Measurements from ENCODE around the gene MRRF.

The MRRF gene

DNA sequence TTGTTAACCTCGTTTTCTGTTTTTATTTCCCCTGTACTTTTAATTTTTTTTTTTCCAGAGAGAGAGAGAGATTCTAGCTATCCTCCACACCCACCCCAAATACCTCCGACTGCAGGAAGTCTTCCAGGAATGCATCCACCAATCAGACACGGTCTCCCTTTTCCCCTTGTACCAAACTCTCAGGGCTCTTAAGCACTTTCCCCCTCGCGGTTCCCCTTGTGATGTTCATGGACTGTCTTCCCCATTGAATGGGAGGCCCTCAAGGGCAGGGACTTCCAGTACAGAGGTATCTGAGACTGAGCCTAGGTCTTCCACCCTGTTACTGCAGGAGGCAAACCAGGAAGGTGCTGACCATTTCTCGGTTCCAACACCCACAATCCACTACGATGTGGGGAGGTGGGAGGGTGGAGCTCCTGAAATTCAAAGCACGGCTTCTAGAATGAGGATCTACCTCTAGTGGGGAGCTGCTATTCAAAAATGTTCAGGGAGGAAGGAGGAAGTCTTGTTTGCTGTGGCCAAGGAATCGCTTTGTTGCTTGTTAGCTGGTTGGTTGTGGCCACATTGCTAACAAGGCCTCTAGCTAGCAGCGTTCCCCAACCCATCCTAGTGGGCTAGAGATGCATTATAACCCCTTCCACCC, 68.6 kb downstream of the MRRF start:
- Histone ChIP-seq H3K9me3 (ENCODE audit: low read depth, low read length) (no peaks in the 10 kb centered on the region), H3K9ac (ENCODE audit: insufficient read length) (no peak overlapping the region), H3K4me3 (no peak overlapping the region), H3K27ac (no peak overlapping the region), H3K36me3 (ENCODE audit: insufficient read depth, low read length) (no peaks in the 10 kb centered on the region; the same call in 1 of the 2 replicates)
- TF ChIP-seq FOXP2 (optimal IDR thresholded peaks at IDR 0.05; ENCODE audit: control extremely low read depth, extremely low read length, insufficient read depth) (no peak), EZH2 (IDR thresholded peaks at IDR 0.05) (no peak), POLR2AphosphoS5 (IDR thresholded peaks at IDR 0.05; ENCODE audit: borderline replicate concordance, low read depth, low read length) (no peak)
- no peak for DNase-seq (ENCODE audit: low read depth, low spot score)

DNA sequence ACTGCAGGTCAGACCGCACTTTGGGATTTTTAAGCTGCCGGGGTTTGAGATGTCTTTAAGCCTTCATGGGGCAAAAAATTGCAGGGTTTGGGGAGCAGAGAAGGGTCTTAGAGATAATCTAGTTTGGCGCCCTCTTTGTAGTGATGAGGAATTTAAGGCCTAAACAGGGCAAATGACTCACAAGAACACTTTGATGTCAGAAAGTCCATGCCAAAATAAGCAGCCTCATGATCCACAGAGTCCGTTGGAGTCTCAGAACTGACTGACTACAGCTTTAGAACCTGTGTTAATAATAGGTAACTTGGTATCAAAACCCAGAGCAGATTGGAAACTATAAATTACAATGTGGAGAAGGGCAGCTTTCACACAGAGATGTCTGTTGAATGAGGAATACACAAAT, 70.2 kb downstream of the MRRF start:
- no peak for TF ChIP-seq EZH2 (IDR thresholded peaks at IDR 0.05)
- no peak for TF ChIP-seq FOXP2 (optimal IDR thresholded peaks at IDR 0.05; ENCODE audit: control extremely low read depth, extremely low read length, insufficient read depth)
- no peak for TF ChIP-seq POLR2AphosphoS5 (IDR thresholded peaks at IDR 0.05; ENCODE audit: borderline replicate concordance, low read depth, low read length)
- no peak overlapping the region for H3K27ac ChIP-seq
- H3K36me3 ChIP-seq (ENCODE audit: insufficient read depth, low read length): no peaks in the 10 kb centered on the region
- H3K9me3 ChIP-seq (ENCODE audit: low read depth, low read length): no peaks in the 10 kb centered on the region
- H3K9ac ChIP-seq (ENCODE audit: insufficient read length): no peak overlapping the region
- no peak overlapping the region for H3K4me3 ChIP-seq
- DNase-seq (ENCODE audit: low read depth, low spot score): no peak

DNA sequence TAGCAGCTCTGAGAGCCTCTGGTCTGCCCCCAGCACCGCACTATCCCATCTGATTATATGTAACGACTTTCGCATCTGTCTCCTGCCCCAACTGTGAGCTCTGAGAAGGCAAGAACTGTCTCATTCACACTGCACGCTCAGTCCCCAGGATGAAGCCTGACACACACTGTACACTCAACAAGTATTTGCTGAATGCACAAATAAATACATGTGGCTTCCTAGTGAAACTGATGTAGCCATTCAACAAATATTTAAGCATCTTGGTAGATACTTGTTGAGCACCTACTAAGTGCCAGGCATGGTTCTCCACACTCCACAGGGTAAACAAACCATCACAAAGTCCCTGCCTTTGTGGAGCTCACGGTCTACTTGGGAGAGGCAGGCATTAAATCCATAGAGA, 71.5 kb downstream of the MRRF start:
- H3K9ac ChIP-seq (ENCODE audit: insufficient read length): no peak overlapping the region
- H3K4me3 ChIP-seq: no peak overlapping the region
- no peak overlapping the region for H3K27ac ChIP-seq
- H3K9me3 ChIP-seq (ENCODE audit: low read depth, low read length): no peaks in the 10 kb centered on the region
- no peaks in the 10 kb centered on the region for H3K36me3 ChIP-seq (ENCODE audit: insufficient read depth, low read length)
- TF ChIP-seq EZH2 (IDR thresholded peaks at IDR 0.05) (no peak), FOXP2 (optimal IDR thresholded peaks at IDR 0.05; ENCODE audit: control extremely low read depth, extremely low read length, insufficient read depth) (no peak), POLR2AphosphoS5 (IDR thresholded peaks at IDR 0.05; ENCODE audit: borderline replicate concordance, low read depth, low read length) (no peak)
- no peak for DNase-seq (ENCODE audit: low read depth, low spot score)

DNA sequence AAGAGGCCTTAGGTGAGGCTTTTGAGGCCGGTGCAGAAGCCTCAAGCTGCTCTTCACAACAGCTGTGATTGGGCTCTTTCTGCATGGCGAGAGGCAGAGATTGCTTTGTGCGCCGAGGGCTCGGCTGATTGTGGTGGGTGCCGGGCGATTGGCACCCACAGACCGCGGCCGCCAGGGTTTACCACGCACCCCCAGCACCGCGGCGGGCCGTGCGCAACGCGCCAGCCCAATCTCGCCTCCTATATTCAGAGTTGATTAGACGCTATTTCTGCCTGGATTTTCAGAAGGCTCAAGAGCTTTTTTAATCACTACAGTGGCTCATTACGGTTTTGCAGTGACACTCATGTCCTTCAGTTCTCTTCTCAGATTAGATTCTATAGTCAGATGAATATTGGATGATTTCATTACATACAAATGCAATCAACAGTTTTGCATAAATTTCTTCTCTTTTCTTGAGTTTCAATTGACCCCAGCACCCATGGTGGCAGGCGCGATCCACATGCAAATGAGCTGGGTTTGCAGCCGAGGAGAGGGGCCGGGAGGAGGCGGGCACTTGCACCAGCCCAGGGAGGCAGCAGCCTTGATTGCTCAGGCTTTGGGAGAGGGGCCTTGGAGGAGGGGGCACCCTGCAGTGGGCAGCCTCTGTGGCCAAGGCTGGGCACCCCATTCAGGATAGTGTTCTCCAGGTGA, 72.3 kb downstream of the MRRF start:
- no peaks in the 10 kb centered on the region for H3K36me3 ChIP-seq (ENCODE audit: insufficient read depth, low read length)
- no peak overlapping the region for H3K4me3 ChIP-seq
- no peaks in the 10 kb centered on the region for H3K9me3 ChIP-seq (ENCODE audit: low read depth, low read length)
- TF ChIP-seq POLR2AphosphoS5 (IDR thresholded peaks at IDR 0.05; ENCODE audit: borderline replicate concordance, low read depth, low read length) (no peak), EZH2 (IDR thresholded peaks at IDR 0.05) (no peak), FOXP2 (optimal IDR thresholded peaks at IDR 0.05; ENCODE audit: control extremely low read depth, extremely low read length, insufficient read depth) (no peak)
- no peak overlapping the region for H3K9ac ChIP-seq (ENCODE audit: insufficient read length)
- DNase-seq (ENCODE audit: low read depth, low spot score): no peak
- no peak overlapping the region for H3K27ac ChIP-seq

DNA sequence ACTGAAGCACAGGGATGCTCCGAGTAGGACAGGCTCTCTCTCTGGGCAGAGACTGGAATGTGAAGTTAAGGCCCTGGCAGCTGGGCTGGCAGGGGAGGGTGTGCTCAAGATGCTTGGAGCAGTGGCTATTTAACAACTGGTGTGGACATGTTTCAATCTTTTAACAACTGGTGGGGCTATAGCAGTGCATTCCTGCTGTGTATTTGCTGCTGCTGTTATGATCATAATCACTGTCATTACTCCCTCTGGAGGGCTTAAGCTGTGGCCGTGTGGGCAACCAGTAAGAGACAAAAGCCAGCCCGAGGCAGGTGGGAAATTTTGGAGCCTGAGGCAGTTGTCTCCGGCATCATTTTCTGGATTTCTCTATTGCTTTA, 72.9 kb downstream of the MRRF start:
- DNase-seq (ENCODE audit: low read depth, low spot score): no peak
- H3K27ac ChIP-seq: no peak overlapping the region
- no peaks in the 10 kb centered on the region for H3K36me3 ChIP-seq (ENCODE audit: insufficient read depth, low read length)
- H3K4me3 ChIP-seq: no peak overlapping the region
- no peak for TF ChIP-seq FOXP2 (optimal IDR thresholded peaks at IDR 0.05; ENCODE audit: control extremely low read depth, extremely low read length, insufficient read depth)
- TF ChIP-seq POLR2AphosphoS5 (IDR thresholded peaks at IDR 0.05; ENCODE audit: borderline replicate concordance, low read depth, low read length): no peak
- TF ChIP-seq EZH2 (IDR thresholded peaks at IDR 0.05): no peak
- H3K9me3 ChIP-seq (ENCODE audit: low read depth, low read length): no peaks in the 10 kb centered on the region
- H3K9ac ChIP-seq (ENCODE audit: insufficient read length): no peak overlapping the region

DNA sequence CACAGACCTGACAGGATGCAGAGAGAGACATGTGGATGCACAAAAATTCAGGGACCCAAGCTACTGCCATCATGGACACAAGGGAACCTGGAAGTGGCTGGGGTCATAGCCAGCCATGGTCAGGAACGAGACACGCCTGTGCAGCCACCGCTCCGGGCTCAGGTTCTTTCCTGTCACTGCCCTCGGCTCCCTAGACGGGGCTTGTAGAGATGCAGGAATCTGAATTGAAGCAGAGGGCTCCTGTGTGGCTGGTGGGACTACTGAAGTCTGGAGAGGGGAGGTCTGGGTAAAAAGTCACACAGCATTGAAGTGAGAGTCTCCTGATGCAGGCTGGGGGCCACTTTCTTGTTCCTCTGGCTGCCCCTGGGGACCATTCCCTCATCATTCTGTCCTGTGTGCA, 73.9 kb downstream of the MRRF start:
- no peak for DNase-seq (ENCODE audit: low read depth, low spot score)
- Histone ChIP-seq H3K36me3 (ENCODE audit: insufficient read depth, low read length) (no peaks in the 10 kb centered on the region), H3K9me3 (ENCODE audit: low read depth, low read length) (no peaks in the 10 kb centered on the region), H3K4me3 (no peak overlapping the region), H3K9ac (ENCODE audit: insufficient read length) (no peak overlapping the region), H3K27ac (no peak overlapping the region)
- TF ChIP-seq EZH2 (IDR thresholded peaks at IDR 0.05): no peak
- TF ChIP-seq FOXP2 (optimal IDR thresholded peaks at IDR 0.05; ENCODE audit: control extremely low read depth, extremely low read length, insufficient read depth): no peak
- no peak for TF ChIP-seq POLR2AphosphoS5 (IDR thresholded peaks at IDR 0.05; ENCODE audit: borderline replicate concordance, low read depth, low read length)

DNA sequence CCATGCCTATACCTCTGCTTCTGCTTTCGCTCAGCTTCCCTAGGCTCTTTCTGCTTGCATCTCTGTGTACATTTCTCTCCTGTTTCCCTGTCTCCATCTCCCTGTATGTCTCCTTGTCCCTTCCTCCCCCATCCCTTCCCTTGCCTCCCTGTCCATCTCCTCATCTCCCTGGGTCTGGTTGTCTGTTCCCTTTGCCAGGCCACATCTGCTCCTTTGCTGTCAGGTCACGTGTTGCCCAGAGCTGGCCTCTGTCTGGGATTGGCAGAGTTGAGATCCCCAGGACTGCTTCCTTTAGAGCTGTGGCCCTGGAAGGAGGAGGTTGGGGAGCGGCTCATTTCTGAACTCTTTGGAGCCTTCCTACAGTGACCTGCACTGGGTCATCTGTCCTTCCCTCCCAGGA, 74.3 kb downstream of the MRRF start:
- TF ChIP-seq POLR2AphosphoS5 (IDR thresholded peaks at IDR 0.05; ENCODE audit: borderline replicate concordance, low read depth, low read length) (no peak), FOXP2 (optimal IDR thresholded peaks at IDR 0.05; ENCODE audit: control extremely low read depth, extremely low read length, insufficient read depth) (no peak), EZH2 (IDR thresholded peaks at IDR 0.05) (no peak)
- no peak overlapping the region for H3K27ac ChIP-seq

DNA sequence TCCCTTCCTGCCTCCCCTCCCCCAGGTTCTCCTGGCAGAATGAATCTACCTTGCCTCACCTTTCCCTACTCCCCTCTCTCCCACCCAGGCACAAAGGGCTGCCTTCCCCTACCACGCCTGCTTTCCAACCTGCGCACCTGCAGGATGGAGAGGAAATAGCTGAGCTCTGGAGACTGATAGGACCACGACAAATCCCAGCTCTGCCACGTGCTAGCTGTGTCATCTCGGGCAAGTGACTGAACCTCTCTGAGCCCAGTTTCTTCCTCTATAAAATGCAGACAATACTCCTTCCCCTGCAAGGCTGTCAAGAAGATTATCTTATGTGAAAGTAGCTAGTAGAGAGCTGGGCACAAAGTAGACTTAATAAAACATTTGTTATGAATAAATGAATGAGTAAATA, 74.9 kb downstream of the MRRF start:
- TF ChIP-seq FOXP2 (optimal IDR thresholded peaks at IDR 0.05; ENCODE audit: control extremely low read depth, extremely low read length, insufficient read depth) (no peak), EZH2 (IDR thresholded peaks at IDR 0.05) (no peak), POLR2AphosphoS5 (IDR thresholded peaks at IDR 0.05; ENCODE audit: borderline replicate concordance, low read depth, low read length) (no peak)
- Histone ChIP-seq H3K9ac (ENCODE audit: insufficient read length) (no peak overlapping the region), H3K4me3 (no peak overlapping the region), H3K9me3 (ENCODE audit: low read depth, low read length) (no peaks in the 10 kb centered on the region), H3K36me3 (ENCODE audit: insufficient read depth, low read length) (no peaks in the 10 kb centered on the region), H3K27ac (no peak overlapping the region)
- DNase-seq (ENCODE audit: low read depth, low spot score): no peak

More for the DNA sequence above, 74.3 kb downstream of the MRRF start:
- Histone ChIP-seq H3K36me3 (ENCODE audit: insufficient read depth, low read length) (no peaks in the 10 kb centered on the region), H3K9me3 (ENCODE audit: low read depth, low read length) (no peaks in the 10 kb centered on the region), H3K4me3 (no peak overlapping the region), H3K9ac (ENCODE audit: insufficient read length) (no peak overlapping the region)
- no peak for DNase-seq (ENCODE audit: low read depth, low spot score)
